ENCODE data around the gene ZXDB.
"Not testable (repeated sequence)": the region's sequence is repeated elsewhere in the genome, so short reads cannot be mapped to it uniquely, and the experiment has no call there.

The ZXDB gene

DNA sequence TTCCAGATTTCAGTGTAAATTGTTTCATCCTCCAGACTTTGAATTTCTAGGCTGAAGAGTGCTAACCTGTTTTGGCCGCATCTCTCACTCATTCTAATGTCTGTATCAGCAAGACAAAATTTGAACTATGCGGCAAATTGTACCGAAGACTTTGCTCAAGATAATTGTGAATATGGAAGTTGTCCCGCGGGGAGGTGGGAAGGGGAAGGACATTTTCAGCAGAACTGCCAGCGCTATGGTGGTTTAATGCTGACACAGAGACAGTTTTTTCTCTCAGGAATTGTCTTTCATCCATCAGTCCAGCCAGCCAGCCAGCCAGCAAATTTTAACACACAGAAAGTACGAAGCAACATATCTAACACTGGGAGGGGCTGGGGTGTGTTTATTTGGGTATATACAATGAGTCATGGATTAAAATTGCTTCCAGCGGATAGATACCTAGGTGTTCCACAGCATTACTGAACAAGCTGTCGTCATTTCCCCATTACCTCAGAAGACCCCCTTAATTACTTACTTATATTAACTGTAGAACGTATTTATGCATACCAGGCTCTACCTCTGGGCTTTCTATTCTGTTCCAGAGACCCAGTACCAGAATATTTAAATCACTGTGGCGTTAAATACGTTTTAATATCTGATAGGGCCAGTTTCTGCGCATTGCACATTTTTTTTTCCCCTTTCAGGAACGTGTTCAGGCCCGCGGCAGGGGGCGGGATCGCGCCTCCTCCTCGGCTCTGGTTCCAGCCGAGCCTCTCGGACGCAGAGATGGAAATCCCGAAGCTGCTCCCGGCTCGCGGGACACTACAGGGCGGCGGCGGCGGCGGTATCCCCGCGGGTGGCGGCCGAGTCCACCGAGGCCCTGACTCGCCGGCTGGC lies at the start of gene ZXDB:
TSS of gene ZXDB (plus strand) at position 728 of the 876 bp plus-strand sequence. CDS start at position 766, 38 bp downstream.
- not testable (repeated sequence) for DNase-seq

DNA sequence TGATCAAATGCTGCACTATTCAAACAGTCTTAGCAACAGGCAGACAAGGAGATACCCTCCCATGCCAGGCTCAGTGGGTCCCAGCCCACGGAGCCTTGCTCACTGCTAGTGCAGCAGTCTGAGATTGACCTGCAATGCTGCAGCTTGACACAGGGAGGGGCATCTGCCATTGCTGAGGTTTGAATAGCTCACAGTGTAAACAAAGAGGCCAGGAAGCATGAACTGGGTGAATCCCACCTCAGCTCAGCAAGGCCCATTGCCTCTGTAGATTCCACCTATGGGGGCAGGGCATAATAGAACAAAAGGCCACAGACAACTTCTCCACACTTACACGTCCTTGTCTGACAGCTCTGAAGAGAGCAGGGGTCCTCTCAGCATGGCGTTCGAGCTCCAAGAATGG lies 26.6 kb upstream of the ZXDB start:
- no peak for DNase-seq

GRCh38 chrX:57573754-57574153 lies 18.1 kb upstream of the ZXDB start:
- DNase-seq = no peak

DNA sequence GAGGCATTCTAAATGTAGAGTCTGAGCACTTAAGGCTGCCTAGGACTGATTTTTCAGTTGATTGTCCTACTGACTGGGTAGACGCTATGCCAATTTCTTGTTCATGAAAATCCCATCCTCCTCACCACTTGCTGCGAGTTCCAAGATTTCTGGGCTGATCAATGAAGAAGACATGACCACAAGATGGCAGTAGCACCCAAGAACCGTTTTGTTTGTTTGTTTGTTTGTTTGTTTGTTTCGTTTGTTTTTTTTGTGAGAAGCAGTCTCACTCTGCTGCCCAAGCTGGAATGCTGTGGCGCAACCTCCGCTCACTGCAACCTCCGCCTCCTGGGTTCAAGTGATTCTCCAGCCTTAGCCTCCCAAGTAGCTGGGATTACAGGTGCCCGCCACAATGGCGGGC lies 8.9 kb upstream of the ZXDB start:
- DNase-seq = not testable (repeated sequence)

DNA sequence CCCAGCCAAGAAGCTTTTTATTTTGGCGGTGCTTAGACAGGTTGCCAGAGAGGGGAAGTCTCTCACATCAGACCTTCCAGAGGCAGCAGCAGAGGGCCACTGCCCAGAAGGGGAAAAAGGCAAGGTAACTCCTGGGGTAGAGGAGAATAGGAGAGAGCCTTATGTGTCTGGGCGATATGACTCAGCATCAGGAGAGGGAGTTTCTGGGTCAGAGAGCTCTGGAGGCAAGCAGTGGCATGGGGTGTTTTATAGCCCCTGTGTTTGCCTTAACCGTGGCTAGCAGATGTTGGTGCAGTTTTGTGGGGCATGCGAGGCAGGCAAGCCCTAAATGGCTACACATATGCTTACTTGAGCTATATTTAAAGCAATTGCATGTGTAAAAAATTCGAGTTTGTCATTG lies 8.3 kb upstream of the ZXDB start:
- DNase-seq = peak; percentile 54

DNA sequence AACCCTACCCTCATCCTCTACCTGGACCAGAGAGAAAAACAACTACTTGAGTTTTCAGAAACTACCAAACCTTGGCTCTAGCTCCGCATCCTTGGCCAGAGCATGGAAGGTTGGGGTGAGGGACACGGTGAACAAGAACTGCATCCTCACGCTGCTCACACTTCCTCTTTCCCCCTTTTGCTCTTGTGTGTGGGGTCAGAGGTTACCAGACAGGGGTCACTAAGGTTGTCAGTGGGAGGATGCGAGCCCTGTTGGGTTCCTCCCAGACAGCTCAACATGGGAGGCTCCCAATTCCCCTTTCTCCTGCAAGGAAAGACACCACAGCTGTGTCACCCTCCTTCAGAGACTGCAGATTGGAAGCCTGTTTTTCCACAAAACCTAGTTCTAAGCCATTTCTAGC lies 5.5 kb upstream of the ZXDB start:
- DNase-seq = no peak

GRCh38 chrX:57587062-57587461 lies 4.7 kb upstream of the ZXDB start:
- DNase-seq = no peak

- DNase-seq = no peak
Measured at GRCh38 chrX:57587607-57588006, 4.2 kb upstream of the ZXDB start.

DNA sequence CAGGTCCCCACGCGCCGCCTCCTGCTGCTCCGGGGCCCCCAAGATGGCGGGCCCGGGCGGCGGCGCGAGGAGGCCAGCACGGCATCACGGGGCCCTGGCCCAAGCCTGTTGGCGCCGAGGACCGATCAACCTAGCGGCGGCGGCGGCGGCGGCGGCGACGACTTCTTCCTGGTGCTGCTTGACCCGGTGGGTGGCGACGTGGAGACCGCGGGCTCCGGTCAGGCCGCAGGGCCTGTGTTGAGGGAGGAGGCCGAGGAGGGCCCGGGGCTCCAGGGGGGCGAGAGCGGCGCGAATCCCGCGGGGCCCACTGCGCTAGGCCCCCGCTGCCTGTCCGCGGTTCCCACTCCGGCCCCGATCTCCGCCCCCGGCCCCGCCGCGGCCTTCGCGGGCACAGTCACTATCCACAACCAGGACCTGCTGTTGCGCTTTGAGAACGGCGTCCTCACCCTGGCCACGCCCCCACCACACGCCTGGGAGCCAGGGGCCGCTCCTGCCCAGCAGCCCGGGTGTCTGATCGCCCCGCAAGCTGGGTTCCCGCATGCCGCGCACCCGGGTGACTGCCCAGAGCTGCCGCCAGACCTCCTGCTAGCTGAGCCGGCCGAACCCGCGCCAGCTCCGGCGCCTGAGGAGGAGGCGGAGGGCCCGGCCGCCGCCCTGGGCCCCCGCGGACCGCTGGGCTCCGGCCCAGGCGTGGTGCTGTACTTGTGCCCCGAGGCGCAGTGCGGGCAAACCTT lies 516 bp downstream of the ZXDB start:
- peak; percentile 55 for DNase-seq

GRCh38 chrX:57592894-57593215 lies 1.0 kb downstream of the ZXDB start:
- DNase-seq = peak; percentile 79

DNA sequence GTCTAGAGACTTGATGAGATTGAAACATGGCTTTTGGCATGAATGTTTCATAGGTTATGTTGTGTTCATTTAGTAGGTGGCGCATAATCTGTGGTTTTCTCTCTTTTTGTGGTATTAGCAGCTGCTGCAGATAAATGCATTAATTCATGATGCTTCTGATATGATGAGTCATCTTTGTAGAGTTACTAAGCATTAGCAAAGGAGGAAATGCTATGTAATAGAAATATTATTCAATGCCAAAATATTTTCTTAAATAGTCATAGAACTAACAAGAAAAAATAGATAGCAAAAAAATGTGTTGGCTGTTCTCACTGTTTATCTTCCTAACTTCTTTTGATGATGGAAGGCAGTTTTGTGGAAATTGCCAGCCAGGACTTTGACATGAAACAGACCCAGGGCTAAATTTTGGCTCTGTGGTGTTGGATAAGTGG lies 3.6 kb downstream of the ZXDB start:
- DNase-seq = no peak

DNA sequence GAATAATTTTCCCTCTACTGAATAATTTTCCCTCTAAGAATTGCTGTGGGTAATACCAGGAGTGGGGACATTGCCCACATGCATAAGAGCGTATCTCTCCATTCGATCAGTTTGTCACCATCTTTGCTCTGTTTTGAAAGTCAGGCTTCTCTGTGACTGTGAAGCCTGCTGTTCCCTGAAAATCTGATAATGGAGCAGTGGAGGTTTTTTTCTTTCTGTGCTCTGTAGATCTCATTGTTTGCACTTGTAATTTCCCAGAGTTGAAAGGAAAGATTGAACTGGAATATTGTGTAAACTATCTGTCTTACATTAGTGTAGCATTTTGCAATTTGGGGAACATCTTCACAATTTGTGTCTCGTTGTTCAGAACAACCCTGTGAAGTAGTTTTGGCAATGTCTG lies 4.3 kb downstream of the ZXDB start:
- DNase-seq = no peak

DNA sequence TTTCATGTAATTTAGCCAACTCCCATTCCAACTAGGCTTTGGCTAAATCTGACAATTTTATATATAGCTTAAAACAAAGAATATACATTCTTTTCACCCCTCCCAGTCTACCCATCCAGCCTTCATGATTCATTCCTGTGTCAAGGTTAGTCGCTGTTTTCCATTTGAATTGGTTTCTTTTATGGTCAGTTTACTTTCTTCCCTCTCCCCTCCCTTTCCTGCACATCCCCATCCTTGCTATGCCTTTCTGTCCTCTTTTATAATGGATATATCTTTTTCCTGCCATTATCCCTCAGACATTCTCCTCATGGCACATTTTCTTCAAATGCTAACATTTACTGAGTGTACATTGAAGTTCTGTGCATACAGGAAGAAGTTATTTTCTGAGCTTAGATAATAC lies 4.7 kb downstream of the ZXDB start:
- no peak for DNase-seq

- DNase-seq = peak; percentile 60
Measured at GRCh38 chrX:57607295-57608187, 15.7 kb downstream of the ZXDB start.

GRCh38 chrX:57613351-57613750 lies 21.5 kb downstream of the ZXDB start:
- not testable (repeated sequence) for DNase-seq

- DNase-seq = not testable (repeated sequence)
Measured at GRCh38 chrX:57629438-57629837, 37.6 kb downstream of the ZXDB start.

DNA sequence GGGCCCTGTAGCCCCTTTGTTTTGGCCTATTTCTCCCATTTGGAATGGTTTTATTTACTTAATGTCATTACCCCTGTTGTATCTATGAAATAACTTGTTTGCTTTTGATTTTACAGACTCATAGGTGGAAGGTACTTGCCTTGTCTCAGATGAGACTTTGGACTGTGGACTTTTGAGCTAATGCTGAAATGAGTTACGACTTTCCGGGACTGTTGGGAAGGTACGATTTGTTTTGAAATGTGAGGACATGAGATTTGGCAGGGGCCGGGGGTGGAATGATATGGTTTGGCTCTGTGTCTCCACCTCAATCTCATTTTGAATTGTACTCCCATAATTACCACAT lies 48.8 kb downstream of the ZXDB start:
- no peak for DNase-seq

GRCh38 chrX:57641338-57641737 lies 49.5 kb downstream of the ZXDB start:
- no peak for DNase-seq

DNA sequence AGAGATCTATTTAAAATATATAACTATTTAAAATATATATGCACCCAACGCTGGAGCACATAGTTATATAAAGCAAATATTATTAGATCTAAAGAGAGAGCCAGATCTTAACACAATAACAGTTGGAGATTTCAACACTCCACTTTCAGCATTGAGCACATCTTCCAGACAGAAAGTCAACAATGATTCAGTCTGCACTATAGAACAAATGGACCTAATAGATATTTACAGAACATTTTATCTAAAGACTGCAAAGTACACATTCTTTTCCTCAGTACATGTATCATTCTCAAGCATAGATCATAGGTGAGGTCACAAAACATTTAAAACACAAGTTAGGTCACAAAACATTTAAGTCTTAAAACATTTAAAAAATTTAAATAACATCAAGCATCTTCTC lies 51.9 kb downstream of the ZXDB start:
- DNase-seq = no peak

GRCh38 chrX:57647020-57647419 lies 55.2 kb downstream of the ZXDB start:
- no peak for DNase-seq
